Activated CD4-positive, alpha-beta T cell treated with anti-CD3 and anti-CD28 coated beads, Interleukin-2, Interleukin-4, amounts not matched to agents 100 ng/mL and 50 ng/mL, durations not matched to agents 16 hours and 8 hours (primary cell): ENCODE data around the gene SCNN1G.

Experiments
- DNase-seq: peaks from one replicate; pipeline ENCODE4 v3.0.0-alpha.2; 2020; ENCODE audit warnings: low spot score

Gene SCNN1G

DNA sequence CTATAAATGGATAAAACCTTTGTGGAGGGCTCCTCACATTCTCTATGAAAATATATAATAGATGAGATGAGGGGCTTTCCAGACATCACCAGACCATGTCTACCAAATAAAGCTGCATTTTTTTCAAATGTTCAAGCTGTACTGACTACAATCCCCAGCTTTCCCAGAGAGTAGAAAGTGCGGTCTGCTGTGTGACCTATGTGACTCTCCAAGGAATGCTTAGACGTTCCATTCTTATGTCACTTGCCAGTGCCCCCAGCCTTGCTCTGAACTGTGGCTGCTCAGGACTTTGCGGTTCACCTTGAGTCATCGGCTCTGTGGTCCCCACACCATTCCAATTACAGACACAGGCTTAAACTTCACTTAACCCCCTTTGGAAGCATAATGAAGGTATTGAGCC lies 71.8 kb downstream of the SCNN1G start:
- DNase-seq, result no peak

DNA sequence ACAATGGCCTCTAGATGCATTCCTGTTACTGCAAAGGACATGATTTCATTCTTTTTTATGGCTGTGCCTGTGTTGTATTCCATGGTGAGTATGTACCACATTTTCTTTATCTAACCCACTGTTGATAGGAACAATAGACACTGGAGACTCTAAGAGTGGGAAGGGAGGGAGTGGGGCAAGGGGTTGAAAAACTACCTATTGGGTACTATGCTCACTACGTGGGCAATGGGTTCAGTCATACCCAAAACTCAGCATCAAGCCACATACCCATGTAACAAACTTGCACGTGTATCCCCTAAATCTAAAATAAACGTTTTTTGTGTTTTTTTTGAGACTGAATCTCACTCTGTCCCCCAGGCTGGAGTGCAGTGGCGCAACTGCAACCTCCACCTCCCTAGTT lies 72.5 kb downstream of the SCNN1G start:
- no peak for DNase-seq

DNA sequence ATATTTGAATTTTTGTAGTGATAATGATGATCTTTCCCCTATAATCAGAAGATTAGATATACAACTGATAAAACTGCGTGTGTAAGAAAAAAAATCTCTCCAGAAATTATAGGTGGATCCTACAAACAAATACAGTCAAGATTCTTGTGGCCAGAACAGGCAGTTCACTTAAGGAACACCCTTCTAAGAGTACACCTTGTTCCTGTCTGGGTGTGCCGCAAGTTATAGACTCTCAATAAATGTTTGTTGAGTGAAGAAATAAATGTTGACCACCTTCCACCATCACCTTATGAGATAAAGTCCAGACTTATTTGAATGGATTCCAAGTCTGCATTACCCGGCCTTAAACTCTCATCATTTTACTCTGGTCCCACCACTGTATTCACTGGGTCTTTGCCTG lies 73.9 kb downstream of the SCNN1G start:
- no peak for DNase-seq

DNA sequence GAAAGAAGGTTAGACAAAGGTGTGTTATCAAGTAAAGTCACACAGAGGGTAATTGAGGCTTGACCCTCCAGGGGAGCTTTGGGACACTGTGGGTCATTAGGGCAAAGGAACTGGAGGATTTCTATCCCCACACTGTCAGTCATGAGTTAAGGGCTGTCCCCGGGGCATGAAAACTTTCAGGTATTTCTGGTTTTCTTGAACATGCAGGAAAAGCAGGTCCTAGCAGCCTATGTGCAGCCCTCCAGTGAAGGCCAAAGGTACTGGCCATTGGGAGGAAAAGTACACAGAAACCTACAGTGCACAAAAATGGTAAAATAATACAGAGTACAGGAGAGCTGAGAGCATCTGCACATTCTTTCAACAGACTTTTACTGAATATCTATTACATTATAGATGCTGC lies 75.1 kb downstream of the SCNN1G start:
- no peak for DNase-seq

DNA sequence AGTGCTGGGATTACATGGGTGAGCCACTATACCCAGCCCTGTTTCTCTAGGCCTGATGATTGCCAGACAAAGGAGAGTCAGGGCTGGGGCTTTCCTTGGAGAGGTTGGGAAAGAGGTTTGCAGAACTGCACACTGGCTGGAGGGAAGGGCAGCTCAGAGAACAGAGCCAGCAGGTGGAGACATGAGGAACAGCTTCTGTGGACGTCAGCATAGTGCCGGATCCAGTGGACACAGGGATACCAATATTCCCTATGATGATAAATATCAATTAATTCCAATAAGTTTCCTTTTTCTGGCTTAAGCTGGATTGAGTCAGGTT lies 76.3 kb downstream of the SCNN1G start:
- DNase-seq, result no peak
